ENCODE results near the gene ENHO.

Gene ENHO

DNA sequence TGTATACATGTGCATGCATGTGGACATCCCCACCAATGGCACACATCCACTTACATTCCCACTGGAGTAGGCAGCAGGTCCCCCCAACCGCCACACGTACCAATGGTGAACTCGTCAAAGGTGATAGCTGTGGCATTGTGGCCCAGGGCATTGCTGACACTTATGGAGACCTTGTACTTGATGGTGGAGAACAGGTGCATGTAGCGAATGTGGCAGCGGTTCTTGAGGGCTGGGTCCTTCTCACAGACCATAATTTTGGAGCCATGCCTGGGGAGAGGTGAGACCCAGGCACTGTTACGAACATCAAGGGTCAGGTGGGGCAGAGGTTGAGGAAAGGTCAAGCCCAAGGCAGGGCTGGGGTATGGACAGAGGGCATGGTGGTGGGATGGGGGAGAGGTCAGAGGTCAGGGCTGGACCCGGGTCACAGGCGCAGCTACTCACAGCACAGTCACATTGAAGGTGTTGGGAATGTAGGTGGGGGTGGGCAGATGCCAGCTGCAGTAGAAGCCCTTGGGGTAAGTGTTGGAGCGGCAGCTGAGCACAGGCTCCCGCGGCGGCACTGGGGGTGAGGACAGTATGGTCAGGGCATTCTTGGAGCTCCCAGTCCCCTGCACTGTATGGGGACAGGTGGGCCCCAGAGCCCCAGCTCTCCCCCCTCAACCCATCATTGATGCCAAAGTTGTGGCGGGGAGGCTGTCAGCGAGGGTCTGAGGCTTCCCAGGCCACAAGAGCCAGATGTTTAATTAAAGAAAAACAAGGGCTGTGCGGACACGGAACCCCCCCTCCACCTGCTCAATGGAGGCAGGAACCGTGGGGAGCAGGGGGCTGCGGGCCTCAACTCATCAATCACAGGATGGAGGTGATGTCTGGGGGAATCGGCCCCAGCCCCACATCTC is 34.9 kb upstream of the ENHO start:
- TF ChIP-seq, protein P1, sequence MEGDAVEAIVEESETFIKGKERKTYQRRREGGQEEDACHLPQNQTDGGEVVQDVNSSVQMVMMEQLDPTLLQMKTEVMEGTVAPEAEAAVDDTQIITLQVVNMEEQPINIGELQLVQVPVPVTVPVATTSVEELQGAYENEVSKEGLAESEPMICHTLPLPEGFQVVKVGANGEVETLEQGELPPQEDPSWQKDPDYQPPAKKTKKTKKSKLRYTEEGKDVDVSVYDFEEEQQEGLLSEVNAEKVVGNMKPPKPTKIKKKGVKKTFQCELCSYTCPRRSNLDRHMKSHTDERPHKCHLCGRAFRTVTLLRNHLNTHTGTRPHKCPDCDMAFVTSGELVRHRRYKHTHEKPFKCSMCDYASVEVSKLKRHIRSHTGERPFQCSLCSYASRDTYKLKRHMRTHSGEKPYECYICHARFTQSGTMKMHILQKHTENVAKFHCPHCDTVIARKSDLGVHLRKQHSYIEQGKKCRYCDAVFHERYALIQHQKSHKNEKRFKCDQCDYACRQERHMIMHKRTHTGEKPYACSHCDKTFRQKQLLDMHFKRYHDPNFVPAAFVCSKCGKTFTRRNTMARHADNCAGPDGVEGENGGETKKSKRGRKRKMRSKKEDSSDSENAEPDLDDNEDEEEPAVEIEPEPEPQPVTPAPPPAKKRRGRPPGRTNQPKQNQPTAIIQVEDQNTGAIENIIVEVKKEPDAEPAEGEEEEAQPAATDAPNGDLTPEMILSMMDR (conservative IDR thresholded peaks at IDR 0.05; ENCODE audit: low read depth), result no peak
- DNase-seq (ENCODE audit: low spot score), result no peak
- POLR2A ChIA-PET (ENCODE audit: low non-redundant PET), result no interaction called here
- CTCF ChIA-PET, result interaction anchor here (1.3 kb wide), 1 partner anchor 34 kb away, joined by 8 read pairs; no protein-coding TSS in a partner anchor
- H3K27ac ChIP-seq, result no peak overlapping the region

DNA sequence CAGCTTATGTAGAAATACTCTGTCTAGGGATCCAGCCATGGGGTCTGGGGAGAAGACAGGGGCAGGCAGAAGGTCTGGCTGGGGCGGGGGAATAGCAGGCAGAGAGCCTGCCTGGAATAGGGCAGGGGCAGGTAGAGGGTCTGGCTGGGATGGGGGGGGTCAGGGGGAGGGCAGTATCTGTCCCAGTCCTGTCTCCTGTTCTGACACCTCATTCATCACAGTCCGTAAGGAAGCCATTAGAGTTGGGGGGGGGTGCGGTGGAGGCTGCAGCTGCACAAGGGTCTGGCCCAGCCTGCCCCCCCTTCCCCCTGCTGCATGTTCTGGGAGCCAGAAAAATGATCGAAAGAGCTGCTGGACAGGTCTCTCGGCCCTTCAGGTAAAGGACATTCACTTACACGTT is 34.2 kb upstream of the ENHO start:
- no peak for DNase-seq (ENCODE audit: low spot score)
- CTCF ChIA-PET, result no interaction called here
- TF ChIP-seq, protein P1 (conservative IDR thresholded peaks at IDR 0.05; ENCODE audit: low read depth), result no peak
- POLR2A ChIA-PET (ENCODE audit: low non-redundant PET), result no interaction called here
- H3K27ac ChIP-seq, result no peak overlapping the region

DNA sequence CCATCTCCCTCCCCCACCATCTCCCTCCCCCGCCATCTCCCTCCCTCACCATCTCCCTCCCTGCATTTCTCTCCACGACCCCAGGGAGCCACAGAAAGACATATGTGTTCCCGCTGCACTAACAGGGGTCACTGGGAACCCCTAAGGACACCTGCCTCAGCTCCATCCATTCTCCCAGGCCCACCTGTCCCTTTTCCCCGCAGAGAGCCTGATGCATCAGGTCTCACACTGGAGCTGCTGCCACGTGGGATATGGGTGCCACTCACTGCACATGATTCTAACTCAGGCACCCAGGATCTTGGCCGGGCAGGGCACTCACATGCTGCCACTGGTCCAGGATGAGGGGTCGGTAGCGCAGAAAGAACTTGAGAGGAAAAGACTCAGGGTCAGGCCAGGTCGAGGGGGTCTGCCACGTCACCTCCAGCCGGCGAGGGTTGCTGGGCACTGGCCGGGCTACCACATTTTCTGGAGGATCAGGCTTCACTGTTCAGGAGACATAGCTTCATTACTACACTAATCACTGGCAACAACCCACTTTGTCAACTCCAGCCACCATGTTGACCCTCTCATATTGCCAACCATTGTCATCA is 33.2 kb upstream of the ENHO start:
- ChIA-PET CTCF (interaction anchor here (1.1 kb wide), 1 partner anchor 37 kb away, joined by 3 read pairs; no protein-coding TSS in a partner anchor), POLR2A (ENCODE audit: low non-redundant PET) (no interaction called here)
- no peak for DNase-seq (ENCODE audit: low spot score)
- H3K27ac ChIP-seq, result no peak overlapping the region
- TF ChIP-seq, protein P1 (conservative IDR thresholded peaks at IDR 0.05; ENCODE audit: low read depth), result no peak

DNA sequence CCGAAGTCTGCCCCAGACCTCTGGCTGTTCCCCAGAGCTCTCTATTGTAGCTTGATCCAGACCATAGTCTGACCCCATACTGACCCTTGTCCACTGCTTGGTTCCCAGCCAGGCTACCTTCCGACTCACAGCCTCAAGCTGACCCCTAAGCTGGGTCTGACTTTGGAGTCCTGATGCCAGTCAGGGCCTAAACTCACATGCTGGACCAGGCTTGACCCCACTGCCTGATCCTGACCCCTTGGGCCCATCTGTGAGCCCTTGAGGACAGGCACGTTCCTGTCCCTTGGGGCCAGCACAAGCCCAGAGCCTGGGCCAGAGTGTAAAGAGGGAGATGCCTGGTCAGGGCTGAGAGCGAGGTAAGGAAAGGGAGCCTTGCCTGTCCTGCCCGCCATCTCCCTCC is 32.7 kb upstream of the ENHO start:
- ChIA-PET POLR2A (ENCODE audit: low non-redundant PET) (no interaction called here), CTCF (interaction anchor here (1.1 kb wide), 1 partner anchor 37 kb away, joined by 3 read pairs; no protein-coding TSS in a partner anchor)
- TF ChIP-seq, protein P1 (conservative IDR thresholded peaks at IDR 0.05; ENCODE audit: low read depth), result no peak
- H3K27ac ChIP-seq, result no peak overlapping the region
- DNase-seq (ENCODE audit: low spot score), result no peak

DNA sequence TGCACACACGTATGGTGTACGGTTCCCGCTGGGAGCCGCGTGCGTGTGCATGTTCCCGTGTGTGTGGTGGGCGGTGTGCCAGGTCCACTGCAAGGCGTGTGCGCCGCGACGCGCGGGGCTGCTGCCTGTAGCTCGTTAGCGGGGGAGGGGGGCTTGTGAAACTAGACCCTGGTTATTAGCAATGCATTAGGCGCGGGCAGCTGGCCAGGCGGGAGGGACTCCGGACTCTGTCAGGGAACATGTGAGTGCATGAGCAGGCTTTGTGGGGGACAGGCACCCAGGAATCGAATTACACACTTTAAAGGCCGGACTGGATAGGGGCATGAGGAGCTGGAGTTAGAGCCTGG is 32.2 kb upstream of the ENHO start:
- TF ChIP-seq, protein P1 (conservative IDR thresholded peaks at IDR 0.05; ENCODE audit: low read depth), result no peak
- POLR2A ChIA-PET (ENCODE audit: low non-redundant PET), result no interaction called here
- CTCF ChIA-PET, result interaction anchor here (1.1 kb wide), 1 partner anchor 38 kb away, joined by 3 read pairs; no protein-coding TSS in a partner anchor
- H3K27ac ChIP-seq, result no peak overlapping the region
- DNase-seq (ENCODE audit: low spot score), result no peak

DNA sequence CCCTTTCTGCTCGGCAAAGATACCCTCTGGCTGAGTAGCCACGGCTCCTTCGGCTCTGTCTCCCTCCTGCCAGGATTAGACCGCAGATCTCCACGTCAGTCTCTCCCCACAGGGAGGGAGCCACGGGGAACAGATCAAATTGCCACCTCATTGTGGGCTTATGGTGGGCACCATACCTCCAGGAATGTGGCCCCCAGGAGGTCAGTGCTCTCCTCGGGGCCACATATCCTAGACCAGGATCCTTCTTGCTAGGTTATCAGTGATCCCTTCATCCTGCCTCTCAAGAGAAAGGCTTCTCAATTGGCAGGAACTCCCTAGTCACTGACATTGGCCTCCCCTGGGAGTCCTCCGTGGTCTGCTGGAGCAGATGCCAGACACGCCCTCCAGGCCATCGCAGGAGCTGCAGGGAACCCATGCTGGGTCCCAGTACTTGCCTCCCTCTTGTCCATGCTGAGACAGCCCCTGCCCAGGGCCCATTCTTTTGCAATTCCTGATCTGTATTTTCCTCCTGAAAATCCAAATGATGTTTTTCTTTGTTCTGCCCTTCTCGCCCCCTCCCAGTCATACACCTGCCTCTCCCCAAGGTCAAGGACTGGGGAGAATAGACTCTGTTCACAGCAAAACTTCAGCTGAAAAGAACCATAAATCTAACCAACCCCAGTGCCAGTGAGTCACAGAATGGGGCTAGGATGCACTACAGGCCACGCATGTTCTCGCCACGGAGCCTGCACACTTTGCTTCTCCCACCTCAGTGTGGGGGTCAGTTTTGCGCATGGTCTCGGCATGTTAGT is 31.6 kb upstream of the ENHO start:
- TF ChIP-seq, protein P1 (conservative IDR thresholded peaks at IDR 0.05; ENCODE audit: low read depth), result no peak
- ChIA-PET CTCF (no interaction called here), POLR2A (ENCODE audit: low non-redundant PET) (no interaction called here)
- DNase-seq (ENCODE audit: low spot score), result no peak
- H3K27ac ChIP-seq, result no peak overlapping the region

Measured in RWPE1 (cell line).